ENCODE data around the gene PLEKHM3.

DNA sequence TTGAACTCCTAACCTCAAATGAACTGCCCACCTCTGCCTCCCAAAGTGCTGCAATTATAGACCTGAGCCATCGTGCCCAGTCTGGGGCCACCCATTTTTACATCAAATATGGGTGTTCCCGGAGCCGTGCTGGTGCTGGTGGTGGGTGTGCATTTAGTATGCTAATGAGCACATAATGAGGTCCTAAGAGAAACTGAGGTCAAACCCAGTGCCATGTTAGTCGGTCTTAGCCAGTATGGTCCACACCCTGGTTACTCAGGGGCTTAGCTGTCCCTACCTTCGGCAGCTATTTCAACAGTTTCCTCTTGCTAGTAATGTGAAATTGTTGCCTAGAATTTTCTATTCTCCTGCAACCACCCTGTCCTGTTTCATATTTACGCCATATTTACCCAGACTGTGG lies 217.2 kb downstream of the PLEKHM3 start:
- TF ChIP-seq, protein P1, sequence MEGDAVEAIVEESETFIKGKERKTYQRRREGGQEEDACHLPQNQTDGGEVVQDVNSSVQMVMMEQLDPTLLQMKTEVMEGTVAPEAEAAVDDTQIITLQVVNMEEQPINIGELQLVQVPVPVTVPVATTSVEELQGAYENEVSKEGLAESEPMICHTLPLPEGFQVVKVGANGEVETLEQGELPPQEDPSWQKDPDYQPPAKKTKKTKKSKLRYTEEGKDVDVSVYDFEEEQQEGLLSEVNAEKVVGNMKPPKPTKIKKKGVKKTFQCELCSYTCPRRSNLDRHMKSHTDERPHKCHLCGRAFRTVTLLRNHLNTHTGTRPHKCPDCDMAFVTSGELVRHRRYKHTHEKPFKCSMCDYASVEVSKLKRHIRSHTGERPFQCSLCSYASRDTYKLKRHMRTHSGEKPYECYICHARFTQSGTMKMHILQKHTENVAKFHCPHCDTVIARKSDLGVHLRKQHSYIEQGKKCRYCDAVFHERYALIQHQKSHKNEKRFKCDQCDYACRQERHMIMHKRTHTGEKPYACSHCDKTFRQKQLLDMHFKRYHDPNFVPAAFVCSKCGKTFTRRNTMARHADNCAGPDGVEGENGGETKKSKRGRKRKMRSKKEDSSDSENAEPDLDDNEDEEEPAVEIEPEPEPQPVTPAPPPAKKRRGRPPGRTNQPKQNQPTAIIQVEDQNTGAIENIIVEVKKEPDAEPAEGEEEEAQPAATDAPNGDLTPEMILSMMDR (IDR thresholded peaks at IDR 0.05): no peak
- no peak for TF ChIP-seq POLR2A (IDR thresholded peaks at IDR 0.05)
